Stimulated activated naive B cell treated with anti-CD40 and anti-IgM and Interleukin-4, amounts not matched to agents 10 μg/mL and 1 μg/mL and 100 μg/mL, for 72 hours (primary cell): ENCODE measurements around the gene HCFC1.

Source experiments
- ATAC-seq, 2 donors: fragments of 150-1000 bp; cut with Tn5 transposase; replicated peaks; 2 replicates each; pipeline ENCODE4 v1.10.0; 2021; ENCODE audit warnings: moderate library complexity in 1 of 2
- DNase-seq: peaks from one replicate; pipeline ENCODE4 v3.0.0; 2021
- H3K27ac Mint-ChIP-seq: one replicate; pipeline ENCODE4 v1.8.0; 2022; ENCODE audit warnings: mild to moderate bottlenecking, mixed read lengths
- H3K27me3 Mint-ChIP-seq, 2 donors: one replicate each; pipeline ENCODE4 v1.8.0; 2022; ENCODE audit warnings: mixed read lengths in 2 of 2
- H3K36me3 Mint-ChIP-seq, 2 donors: one replicate each; pipeline ENCODE4 v1.8.0; 2022; ENCODE audit warnings: mixed read lengths in 2 of 2, mild to moderate bottlenecking in 1 of 2
- H3K4me1 Mint-ChIP-seq, 2 donors: one replicate each; pipeline ENCODE4 v1.8.0; 2022; ENCODE audit warnings: mixed read lengths in 2 of 2, mild to moderate bottlenecking in 1 of 2
- H3K4me3 Mint-ChIP-seq, 2 donors: one replicate each; pipeline ENCODE4 v1.8.0; 2022; ENCODE audit warnings: mild to moderate bottlenecking in 2 of 2, mixed read lengths in 2 of 2, moderate library complexity in 1 of 2
- H3K9me3 Mint-ChIP-seq, 2 donors: one replicate each; pipeline ENCODE4 v1.8.0; 2022; ENCODE audit warnings: mixed read lengths in 2 of 2, mild to moderate bottlenecking in 1 of 2

The HCFC1 gene

GRCh38 chrX:153964105-153964504 is 7.5 kb downstream of the HCFC1 start:
- no peak overlapping the region for H3K27ac Mint-ChIP-seq

GRCh38 chrX:153963546-153963945 is 8.1 kb downstream of the HCFC1 start:
- ATAC-seq (no peak), DNase-seq (no peak)
- Mint-ChIP-seq H3K4me1 (peaks cover 23 to 25% of the 10 kb centered on the region in 2 donors), H3K4me3 (no peak overlapping the region), H3K27me3 (no peaks in the 10 kb centered on the region), H3K9me3 (no peaks in the 10 kb centered on the region), H3K27ac (no peak overlapping the region), H3K36me3 (peaks cover 16 to 49% of the 10 kb centered on the region in 2 donors)

More at GRCh38 chrX:153964105-153964504, 7.5 kb downstream of the HCFC1 start:
- H3K27me3 Mint-ChIP-seq: no peaks in the 10 kb centered on the region
- no peak for DNase-seq
- no peak overlapping the region for H3K4me3 Mint-ChIP-seq
- H3K9me3 Mint-ChIP-seq: no peaks in the 10 kb centered on the region
- H3K36me3 Mint-ChIP-seq: peaks cover 18 to 49% of the 10 kb centered on the region in 2 donors
- no peak for ATAC-seq
- H3K4me1 Mint-ChIP-seq: peaks cover 25 to 29% of the 10 kb centered on the region in 2 donors

- H3K9me3 Mint-ChIP-seq: no peaks in the 10 kb centered on the region
- H3K27me3 Mint-ChIP-seq: no peaks in the 10 kb centered on the region
- peak overlapping the region; percentile 25 for H3K27ac Mint-ChIP-seq
Observed at GRCh38 chrX:153961292-153961691, 10.3 kb downstream of the HCFC1 start.

GRCh38 chrX:153960786-153961185 is 10.8 kb downstream of the HCFC1 start:
- DNase-seq (no peak), ATAC-seq (no peak)
- Mint-ChIP-seq H3K4me3 (no peak overlapping the region), H3K27me3 (no peaks in the 10 kb centered on the region), H3K27ac (peak overlapping the region; percentile 25), H3K9me3 (no peaks in the 10 kb centered on the region), H3K4me1 (peaks cover 3 to 7% of the 10 kb centered on the region in 2 donors), H3K36me3 (peaks cover 8 to 42% of the 10 kb centered on the region in 2 donors)

More at GRCh38 chrX:153961292-153961691, 10.3 kb downstream of the HCFC1 start:
- H3K4me3 Mint-ChIP-seq: no peak overlapping the region
- ATAC-seq (no peak), DNase-seq (no peak)
- H3K4me1 Mint-ChIP-seq: peaks cover 8 to 10% of the 10 kb centered on the region in 2 donors
- peaks cover 8 to 39% of the 10 kb centered on the region in 2 donors for H3K36me3 Mint-ChIP-seq

GRCh38 chrX:153960077-153960476 is 11.5 kb downstream of the HCFC1 start:
- Mint-ChIP-seq H3K27ac (no peak overlapping the region), H3K4me1 (peaks cover 2 to 5% of the 10 kb centered on the region in 2 donors), H3K4me3 (no peak overlapping the region), H3K27me3 (no peaks in the 10 kb centered on the region), H3K9me3 (no peaks in the 10 kb centered on the region), H3K36me3 (peaks cover 8 to 42% of the 10 kb centered on the region in 2 donors)
- no peak for DNase-seq
- no peak for ATAC-seq

GRCh38 chrX:153959649-153960048 is 12.0 kb downstream of the HCFC1 start:
- peaks cover 5 to 45% of the 10 kb centered on the region in 2 donors for H3K36me3 Mint-ChIP-seq
- peaks cover 2 to 5% of the 10 kb centered on the region in 2 donors for H3K4me1 Mint-ChIP-seq
- H3K9me3 Mint-ChIP-seq: no peaks in the 10 kb centered on the region
- H3K4me3 Mint-ChIP-seq: no peak overlapping the region
- DNase-seq: no peak
- H3K27ac Mint-ChIP-seq: no peak overlapping the region
- H3K27me3 Mint-ChIP-seq: no peaks in the 10 kb centered on the region
- no peak for ATAC-seq

GRCh38 chrX:153958605-153959004 is 13.0 kb downstream of the HCFC1 start:
- Mint-ChIP-seq H3K36me3 (peaks cover 10 to 52% of the 10 kb centered on the region in 2 donors), H3K4me1 (peaks cover 4 to 5% of the 10 kb centered on the region in 2 donors), H3K4me3 (no peak overlapping the region), H3K9me3 (no peaks in the 10 kb centered on the region), H3K27me3 (no peaks in the 10 kb centered on the region), H3K27ac (no peak overlapping the region)
- ATAC-seq (no peak), DNase-seq (no peak)

GRCh38 chrX:153957224-153957623 is 14.4 kb downstream of the HCFC1 start:
- H3K4me3 Mint-ChIP-seq: no peak overlapping the region
- peaks cover 6 to 10% of the 10 kb centered on the region in 2 donors for H3K4me1 Mint-ChIP-seq
- H3K27ac Mint-ChIP-seq: peak overlapping the region; percentile 75
- H3K36me3 Mint-ChIP-seq: peaks cover 12 to 53% of the 10 kb centered on the region in 2 donors
- DNase-seq: no peak
- no peak for ATAC-seq
- no peaks in the 10 kb centered on the region for H3K9me3 Mint-ChIP-seq
- no peaks in the 10 kb centered on the region for H3K27me3 Mint-ChIP-seq

- H3K27me3 Mint-ChIP-seq: no peaks in the 10 kb centered on the region
Observed at GRCh38 chrX:153956044-153956907, 15.3 kb downstream of the HCFC1 start.

GRCh38 chrX:153955228-153955732 is 16.3 kb downstream of the HCFC1 start:
- Mint-ChIP-seq H3K36me3 (peaks cover 19 to 56% of the 10 kb centered on the region in 2 donors), H3K4me1 (peaks cover 6 to 10% of the 10 kb centered on the region in 2 donors), H3K9me3 (no peaks in the 10 kb centered on the region), H3K27me3 (no peaks in the 10 kb centered on the region), H3K27ac (peak overlapping the region; percentile 25), H3K4me3 (peak overlapping the region in 1 of 2 donors; percentile 21)
- ATAC-seq (no peak), DNase-seq (no peak)

More at GRCh38 chrX:153956044-153956907, 15.3 kb downstream of the HCFC1 start:
- H3K27ac Mint-ChIP-seq: peak overlapping the region; percentile 51
- no peaks in the 10 kb centered on the region for H3K9me3 Mint-ChIP-seq
- DNase-seq (no peak), ATAC-seq (no peak)
- no peak overlapping the region for H3K4me3 Mint-ChIP-seq
- H3K4me1 Mint-ChIP-seq: peaks cover 6 to 10% of the 10 kb centered on the region in 2 donors
- peaks cover 14 to 51% of the 10 kb centered on the region in 2 donors for H3K36me3 Mint-ChIP-seq

- Mint-ChIP-seq H3K36me3 (peaks cover 21 to 55% of the 10 kb centered on the region in 2 donors), H3K27ac (peak overlapping the region; percentile 79), H3K4me3 (no peak overlapping the region), H3K4me1 (peaks cover 6 to 10% of the 10 kb centered on the region in 2 donors), H3K9me3 (no peaks in the 10 kb centered on the region), H3K27me3 (no peaks in the 10 kb centered on the region)
- ATAC-seq: no peak
- DNase-seq: no peak
Observed at GRCh38 chrX:153954558-153955227, 16.9 kb downstream of the HCFC1 start.

GRCh38 chrX:153953892-153954557 is 17.6 kb downstream of the HCFC1 start:
- Mint-ChIP-seq H3K27ac (peak overlapping the region; percentile 79), H3K36me3 (peaks cover 24 to 55% of the 10 kb centered on the region in 2 donors), H3K27me3 (no peaks in the 10 kb centered on the region), H3K4me3 (no peak overlapping the region), H3K9me3 (no peaks in the 10 kb centered on the region), H3K4me1 (peaks cover 6 to 10% of the 10 kb centered on the region in 2 donors)
- DNase-seq (no peak), ATAC-seq (no peak)

- Mint-ChIP-seq H3K27me3 (no peaks in the 10 kb centered on the region), H3K9me3 (no peaks in the 10 kb centered on the region), H3K36me3 (peaks cover 24 to 58% of the 10 kb centered on the region in 2 donors), H3K4me1 (peaks cover 6 to 10% of the 10 kb centered on the region in 2 donors), H3K27ac (peak overlapping the region; percentile 21), H3K4me3 (peak overlapping the region in 1 of 2 donors; percentile 43)
- DNase-seq: peak; percentile 67
- peak; percentile 74 to 78 for ATAC-seq
Observed at GRCh38 chrX:153953342-153953830, 18.2 kb downstream of the HCFC1 start.
